ENCODE results near the gene PIP5K1C.
"Not testable (repeated sequence)": the region's sequence is repeated elsewhere in the genome, so short reads cannot be mapped to it uniquely, and the experiment has no call there.

PIP5K1C gene

GRCh38 chr19:3586707-3587346 lies 113.4 kb downstream of the PIP5K1C start:
- no peak for TF ChIP-seq CTCF (IDR thresholded peaks at IDR 0.05; ENCODE audit: insufficient read depth, low read length, poor library complexity, severe bottlenecking)
- no peak for DNase-seq (ENCODE audit: extremely low read depth, insufficient read length)
- H3K36me3 ChIP-seq (ENCODE audit: control insufficient read depth, insufficient read depth, low read length) = no peaks in the 10 kb centered on the region

GRCh38 chr19:3586127-3586626 lies 114.1 kb downstream of the PIP5K1C start:
- Histone ChIP-seq H3K4me3 (replicated peaks; ENCODE audit: low read depth, low read length) (no peak overlapping the region), H3K36me3 (ENCODE audit: control insufficient read depth, insufficient read depth, low read length) (no peaks in the 10 kb centered on the region), H3K27me3 (replicated peaks; ENCODE audit: control insufficient read depth, insufficient read depth, low read length) (no peaks in the 10 kb centered on the region; the same call in 1 of the 2 replicates)
- TF ChIP-seq CTCF (IDR thresholded peaks at IDR 0.05; ENCODE audit: insufficient read depth, low read length, poor library complexity, severe bottlenecking) = peak; percentile 67
- no peak for DNase-seq (ENCODE audit: extremely low read depth, insufficient read length)

More at GRCh38 chr19:3586707-3587346, 113.4 kb downstream of the PIP5K1C start:
- Histone ChIP-seq H3K4me3 (replicated peaks; ENCODE audit: low read depth, low read length) (no peak overlapping the region), H3K27me3 (replicated peaks; ENCODE audit: control insufficient read depth, insufficient read depth, low read length) (no peaks in the 10 kb centered on the region; the same call in 1 of the 2 replicates)

GRCh38 chr19:3585301-3586126 lies 114.8 kb downstream of the PIP5K1C start, which contains the start of gene GIPC3:
Gene GIPC3, plus strand, starts transcription at chr19:3585478. Its CDS starts 120 bp downstream, at chr19:3585598.
- DNase-seq (ENCODE audit: extremely low read depth, insufficient read length) = no peak
- Histone ChIP-seq H3K27me3 (replicated peaks; ENCODE audit: control insufficient read depth, insufficient read depth, low read length) (no peaks in the 10 kb centered on the region; the same call in 1 of the 2 replicates), H3K4me3 (replicated peaks; ENCODE audit: low read depth, low read length) (no peak within 1 kb of the TSS), H3K36me3 (ENCODE audit: control insufficient read depth, insufficient read depth, low read length) (no peaks in the 10 kb centered on the region)
- TF ChIP-seq CTCF (IDR thresholded peaks at IDR 0.05; ENCODE audit: insufficient read depth, low read length, poor library complexity, severe bottlenecking) = no peak

- DNase-seq (ENCODE audit: extremely low read depth, insufficient read length) = not testable (repeated sequence)
These were observed 116.0 kb downstream of the PIP5K1C start for GRCh38 chr19:3584036-3584802.

GRCh38 chr19:3581792-3582191 lies 118.5 kb downstream of the PIP5K1C start:
- not testable (repeated sequence) for H3K4me3 ChIP-seq (replicated peaks; ENCODE audit: low read depth, low read length); DNase-seq (ENCODE audit: extremely low read depth, insufficient read length)

More at GRCh38 chr19:3584036-3584802, 116.0 kb downstream of the PIP5K1C start:
- not testable (repeated sequence) for H3K4me3 ChIP-seq (replicated peaks; ENCODE audit: low read depth, low read length); H3K27me3 ChIP-seq (replicated peaks; ENCODE audit: control insufficient read depth, insufficient read depth, low read length); H3K36me3 ChIP-seq (ENCODE audit: control insufficient read depth, insufficient read depth, low read length)

More at GRCh38 chr19:3581792-3582191, 118.5 kb downstream of the PIP5K1C start:
- H3K27me3 ChIP-seq (replicated peaks; ENCODE audit: control insufficient read depth, insufficient read depth, low read length); H3K36me3 ChIP-seq (ENCODE audit: control insufficient read depth, insufficient read depth, low read length): not testable (repeated sequence)

All from GM06990 (cell line).